HCT116 (cell line): ENCODE measurements around the gene PDE4D. TPM values are rescaled to one million over a fixed set of nuclear protein-coding genes. Genes with fewer than 3 reads are reported as not detected.

Experiments used
- ATAC-seq: fragments of 200-7000 bp; cut with Tn5 transposase; 2 replicates; pipeline ENCODE4 v1.9.1; 2020; ENCODE audit warnings: mild to moderate bottlenecking, moderate library complexity
- BruUV-seq: library from RNA; stranded (reverse); fragments of 400-500 nt; replicated peaks from 2 replicates; lab custom pipeline; 2021; lab: Mats Ljungman, UMichigan
- CTCF ChIA-PET: fragments of 300-600 bp; sonication (Branson Sonifier 250); formaldehyde crosslinking; loops from one replicate; lab custom pipeline; 2021; ENCODE audit warnings: antibody characterized with exemption; lab: Charles Lee
- POLR2A ChIA-PET: fragments of 300-600, 350-600 bp; sonication (Branson Sonifier 250); formaldehyde crosslinking; loops from one replicate; lab custom pipeline; 2021; ENCODE audit warnings: antibody characterized with exemption; lab: Charles Lee
- RAD21 ChIA-PET, 2 experiments: fragments of 300-600 bp; sonication (Branson Sonifier 250); formaldehyde crosslinking; loops; one replicate each; lab custom pipeline; 2023; ENCODE audit warnings: low total read pairs in 2 of 2; ENCODE audit not compliant: uncharacterized antibody in 2 of 2, unreplicated experiment in 2 of 2, low non-redundant PET in 1 of 2; lab: Charles Lee
- DNase-seq: peaks from one replicate; pipeline ENCODE4 v3.0.0-alpha.2; 2010; ENCODE audit warnings: low read depth, low spot score
- H2AFZ ChIP-seq: fragments of 200-600 bp; shearing (Covaris generic), sonication (generic); 2 replicates; pipeline ENCODE4 v1.6.1; 2017; ENCODE audit warnings: low read depth, mixed run types, mixed read lengths, antibody characterized with exemption, low read length; ENCODE audit not compliant: poor library complexity, severe bottlenecking
- H3K27ac ChIP-seq: 2 replicates; pipeline ENCODE4 v1.5.1; 2012; ENCODE audit warnings: low read depth, low read length
- H3K27me3 ChIP-seq: fragments of 200-600 bp; sonication (generic); 2 replicates; pipeline ENCODE4 v1.6.1; 2016; ENCODE audit warnings: mixed run types, low read length, mixed read lengths; ENCODE audit not compliant: insufficient read depth
- H3K36me3 ChIP-seq, 2 experiments: fragments of 200-500 bp in 1 of 2; fragments of 200-600 bp in 1 of 2; sonication (Bioruptor generic) in 1 of 2; sonication (generic) in 1 of 2; 2 replicates each; pipeline versions ENCODE4 v1.5.1 to v1.6.1; 2014 to 2016; ENCODE audit warnings: low read length in 2 of 2, inconsistent platforms in 1 of 2, mixed read lengths in 1 of 2, mixed run types in 1 of 2; ENCODE audit not compliant: insufficient read depth in 2 of 2, control insufficient read depth in 1 of 2
- H3K4me1 ChIP-seq, 2 experiments: fragments of 200-600 bp in 1 of 2; sonication (generic) in 1 of 2; 2 replicates each; pipeline versions ENCODE4 v1.5.1 to v1.6.1; 2012 to 2017; ENCODE audit warnings: low read length in 2 of 2, inconsistent platforms in 1 of 2, mild to moderate bottlenecking in 1 of 2, mixed read lengths in 1 of 2, mixed run types in 1 of 2, moderate library complexity in 1 of 2; ENCODE audit not compliant: insufficient read depth in 2 of 2, control insufficient read depth in 1 of 2
- H3K4me2 ChIP-seq: fragments of 200-600 bp; sonication (generic); 2 replicates; pipeline ENCODE4 v1.6.1; 2017; ENCODE audit warnings: mixed run types, low read length, mixed read lengths
- H3K4me3 ChIP-seq, 2 experiments: fragments of 200-600 bp in 1 of 2; sonication (generic) in 1 of 2; replicated peaks in 1 of 2; 2 replicates each; pipeline ENCODE4 v1.5.1; 2011 to 2016; ENCODE audit warnings: low read length in 2 of 2, control low read depth in 1 of 2, low read depth in 1 of 2, mild to moderate bottlenecking in 1 of 2, mixed read lengths in 1 of 2, mixed run types in 1 of 2
- H3K79me2 ChIP-seq: fragments of 200-600 bp; sonication (generic); 2 replicates; pipeline ENCODE4 v1.6.1; 2017; ENCODE audit warnings: mild to moderate bottlenecking, mixed run types, low read length, moderate library complexity, mixed read lengths; ENCODE audit not compliant: insufficient read depth
- H3K9ac ChIP-seq: fragments of 200-600 bp; sonication (generic); 2 replicates; pipeline ENCODE4 v1.6.1; 2016; ENCODE audit warnings: low read length, mixed read lengths
- H3K9me2 ChIP-seq: fragments of 200-600 bp; sonication (generic), shearing (Covaris generic); 2 replicates; pipeline ENCODE4 v1.6.1; 2017; ENCODE audit warnings: mixed run types, mild to moderate bottlenecking, moderate library complexity; ENCODE audit not compliant: insufficient read depth
- H3K9me3 ChIP-seq, 2 experiments: fragments of 200-500 bp in 1 of 2; fragments of 200-600 bp in 1 of 2; sonication (Bioruptor generic) in 1 of 2; sonication (generic) in 1 of 2; 2 replicates each; pipeline ENCODE4 v1.6.1; 2014 to 2017; ENCODE audit warnings: low read length in 2 of 2, mixed read lengths in 2 of 2, inconsistent platforms in 1 of 2, low read depth in 1 of 2, mild to moderate bottlenecking in 1 of 2, mixed run types in 1 of 2, moderate library complexity in 1 of 2; ENCODE audit not compliant: control insufficient read depth in 1 of 2, insufficient read depth in 1 of 2
- H4K20me1 ChIP-seq: fragments of 200-600 bp; sonication (generic), shearing (Covaris generic); 2 replicates; pipeline ENCODE4 v1.6.1; 2017; ENCODE audit warnings: mixed run types, mild to moderate bottlenecking, moderate library complexity; ENCODE audit not compliant: insufficient read depth
- CTCF ChIP-seq, 3 experiments: fragments of 200-600 bp in 1 of 3; sonication (generic) in 1 of 3; IDR thresholded peaks in 2 of 3; conservative IDR thresholded peaks in 1 of 3; 2 replicates each; pipeline ENCODE4 v1.5.1; 2012 to 2017; ENCODE audit warnings: low read depth in 2 of 3, low read length in 2 of 3, antibody characterized with exemption in 1 of 3, borderline replicate concordance in 1 of 3, control low read depth in 1 of 3, mild to moderate bottlenecking in 1 of 3, mixed read lengths in 1 of 3, mixed run types in 1 of 3, moderate library complexity in 1 of 3; ENCODE audit not compliant: insufficient read depth in 1 of 3
- ELF1 ChIP-seq: IDR thresholded peaks from 2 replicates; pipeline ENCODE4 v1.6.1; 2012; ENCODE audit warnings: low read depth, borderline replicate concordance
- EZH2 ChIP-seq: fragments of 200-600 bp; sonication (generic); IDR thresholded peaks from 2 replicates; pipeline ENCODE4 v1.6.1; 2017; ENCODE audit warnings: antibody characterized with exemption, mixed run types
- EZH2phosphoT487 ChIP-seq: fragments of 200-600 bp; IDR thresholded peaks from 2 replicates; pipeline ENCODE4 v1.6.1; 2018; ENCODE audit warnings: antibody characterized with exemption, borderline replicate concordance
- FOSL1 ChIP-seq: IDR thresholded peaks from 2 replicates; pipeline ENCODE4 v1.6.1; 2012; ENCODE audit warnings: low read depth
- JUND ChIP-seq: IDR thresholded peaks from 2 replicates; pipeline ENCODE4 v1.6.1; 2012
- MAX ChIP-seq: IDR thresholded peaks from 2 replicates; pipeline ENCODE4 v1.6.1; 2012
- REST ChIP-seq: IDR thresholded peaks from 2 replicates; pipeline ENCODE4 v1.6.1; 2012; ENCODE audit warnings: low read depth
- YY1 ChIP-seq: IDR thresholded peaks from 2 replicates; pipeline ENCODE4 v1.6.1; 2011; ENCODE audit warnings: low read length, low read depth, moderate library complexity, mild to moderate bottlenecking; ENCODE audit not compliant: insufficient replicate concordance; ENCODE audit errors: extremely low read depth
- ZBTB33 ChIP-seq: IDR thresholded peaks from 2 replicates; pipeline ENCODE4 v1.6.1; 2011; ENCODE audit warnings: mild to moderate bottlenecking, low read length, moderate library complexity; ENCODE audit not compliant: insufficient replicate concordance; ENCODE audit errors: extremely low read depth
- ZNF274 ChIP-seq: fragments of 200-500 bp; sonication (Bioruptor generic); IDR thresholded peaks from 2 replicates; pipeline ENCODE4 v1.6.1; 2014; ENCODE audit warnings: mild to moderate bottlenecking, low read depth, low read length, inconsistent platforms
- intact Hi-C: fragments of 100-400 bp; cut with micrococcal nuclease; formaldehyde crosslinking; loops from 2 replicates; pipeline ENCODE4 v1.10.0; 2022
- total RNA-seq: library from RNA; stranded (reverse); gene quantifications from one replicate; pipeline ENCODE4 v1.2.1, GENCODE V29; 2021; ENCODE audit not compliant: unreplicated experiment

Gene PDE4D
- total RNA-seq, 1 experiment from 2014 or later, result 1.1 TPM

- Histone ChIP-seq H4K20me1 (no peaks in the 10 kb centered on the region), H2AFZ (no peak overlapping the region), H3K4me2 (no peak overlapping the region), H3K36me3 (no peaks in the 10 kb centered on the region), H3K4me3 (no peak overlapping the region), H3K9me2 (no peaks in the 10 kb centered on the region), H3K27me3 (no peaks in the 10 kb centered on the region), H3K4me1 (no peaks in the 10 kb centered on the region), H3K9me3 (no peaks in the 10 kb centered on the region), H3K79me2 (no peaks in the 10 kb centered on the region), H3K27ac (no peak overlapping the region), H3K9ac (no peak overlapping the region)
- no TSS peak for BruUV-seq
- intact Hi-C loops, result no loop called here
- ATAC-seq (no peak), DNase-seq (no peak)
- RAD21 ChIA-PET, result no interaction called here
- POLR2A ChIA-PET, result no interaction called here
- CTCF ChIA-PET, result no interaction called here
- TF ChIP-seq ZBTB33, result no peak
Observed at GRCh38 chr5:59891962-59892643, 1.4 kb downstream of the PDE4D start.

- ChIA-PET CTCF (no interaction called here), RAD21 (no interaction called here), POLR2A (no interaction called here)
- H2AFZ ChIP-seq, result no peak overlapping the region
- no peak overlapping the region for H3K27ac ChIP-seq
- DNase-seq (no peak), ATAC-seq (no peak)
- no TSS peak for BruUV-seq
- intact Hi-C loops, result no loop called here
- H3K27me3 ChIP-seq, result no peaks in the 10 kb centered on the region; the same call in 1 of the 2 replicates
- no peaks in the 10 kb centered on the region for H3K79me2 ChIP-seq
- no peaks in the 10 kb centered on the region for H3K9me2 ChIP-seq
- H3K36me3 ChIP-seq, result no peaks in the 10 kb centered on the region
- H3K4me2 ChIP-seq, result no peak overlapping the region
- H3K4me3 ChIP-seq, result no peak overlapping the region
- no peaks in the 10 kb centered on the region for H3K4me1 ChIP-seq
- H3K9ac ChIP-seq, result no peak overlapping the region
- H4K20me1 ChIP-seq, result no peaks in the 10 kb centered on the region
- TF ChIP-seq MAX, result no peak
- no peak for TF ChIP-seq ELF1
- TF ChIP-seq ZNF274, result no peak
- TF ChIP-seq CTCF (IDR thresholded peaks at IDR 0.05 in 2 of 3, conservative IDR thresholded peaks at IDR 0.05 in 1 of 3; ENCODE audit: borderline replicate concordance in 1 of 3, insufficient read depth in 1 of 3, low read depth in 2 of 3, low read length in 2 of 3), result no peak
- no peak for TF ChIP-seq JUND
- no peak for TF ChIP-seq REST
- no peak for TF ChIP-seq EZH2phosphoT487
- TF ChIP-seq FOSL1, result no peak
- no peak for TF ChIP-seq YY1
- no peak for TF ChIP-seq EZH2
- no peaks in the 10 kb centered on the region for H3K9me3 ChIP-seq
Observed at GRCh38 chr5:59887274-59887673, 6.3 kb downstream of the PDE4D start.
